Pancreas (tissue), 10 donors: ENCODE results near the gene LRRC75B. TPM values are rescaled to one million over a fixed set of nuclear protein-coding genes. Genes with fewer than 3 reads are reported as not detected.
"Not testable (repeated sequence)": the region's sequence is repeated elsewhere in the genome, so short reads cannot be mapped to it uniquely, and the experiment has no call there.

Source experiments
- ATAC-seq, 4 donors: fragments of 200-7000 bp; cut with Tn5 transposase; one replicate each; pipeline versions ENCODE4 v1.8.0 to v1.9.1; 2020; ENCODE audit warnings: mild to moderate bottlenecking in 4 of 4, moderate library complexity in 4 of 4
- DNase-seq, 6 donors: peaks; one replicate each; pipeline ENCODE4 v3.0.0-alpha.2; 2020
- FAIRE-seq: peaks from 2 replicates; lab custom pipeline; 2012; peaks lifted over from hg19 to GRCh38; lab: Jason Lieb, UNC
- H3K27ac ChIP-seq, 4 donors: fragments of 200-600 bp; sonication (generic); 1 replicate in 3 of 4; 2 replicates in 1 of 4; pipeline versions ENCODE4 v1.5.0 to v1.8.0; 2020
- H3K27me3 ChIP-seq, 4 donors: fragments of 200-600 bp; one replicate each; pipeline ENCODE4 v1.8.0; 2021
- H3K36me3 ChIP-seq, 3 donors: fragments of 200-600 bp; sonication (generic) in 1 of 3; one replicate each; pipeline versions ENCODE4 v1.5.0 to v1.8.0; 2020 to 2021
- H3K4me1 ChIP-seq, 3 donors: fragments of 200-600 bp; one replicate each; pipeline ENCODE4 v1.8.0; 2021
- H3K4me3 ChIP-seq, 4 donors: fragments of 200-600 bp; sonication (generic) in 2 of 4; one replicate each; pipeline versions ENCODE4 v1.5.0 to v1.8.0; 2020 to 2021
- H3K9me3 ChIP-seq, 4 donors: fragments of 200-600 bp; one replicate each; pipeline ENCODE4 v1.8.0; 2021
- WGBS, 2 donors: extraction: QIAGEN DNeasy Blood & Tissue Kit; methylation state at CpG; one replicate each; pipeline ENCODE4 v1.1.7; 2013; 5-methylcytosine and 5-hydroxymethylcytosine counted together
- intact Hi-C, 3 donors: fragments of 100-400 bp; cut with DNase I; formaldehyde crosslinking; loops; one replicate each; pipeline versions ENCODE4 v1.11.1 to v1.14.2; 2022
- polyA plus RNA-seq, 2 donors: library from polyadenylated mRNA; stranded (reverse); fragments of 200-250 nt; gene quantifications; one replicate each; pipeline ENCODE4 v1.2.3, GENCODE V29; 2013
- total RNA-seq, 6 donors: library from RNA; stranded (reverse); fragmentation: NEBNext Ultra II Directional in 4 of 6; extraction: Animal tissue kit (Norgen Biotek cat#: 25700) in 4 of 6; gene quantifications; one replicate each; pipeline versions ENCODE4 v1.2.1 to v1.2.4, GENCODE V29; 2021 to 2023
- TF ChIP-seq, protein P1 (sequence below), 4 donors: fragments of 200-600 bp; sonication (generic) in 3 of 4; IDR thresholded peaks; one replicate each; pipeline versions ENCODE4 v1.5.0 to v1.8.0; 2021; ENCODE audit warnings: antibody characterized with exemption in 4 of 4
- donor health status: healthy with polysubstance abuse.
- donor health status: DM: no; HTN: no; CAD: no; lungs with moderate emphysema.
- donor health status: DM: no; HTN: no; CAD: no.
- donor health status: control.
- donor health status: control.
- donor health status: Bipolar disorder and iron deficiency.
- donor health status: DM: yes; HTN: yes; CAD: no.
- donor health status: DM: no; HTN: no; CAD: no.
- donor health status: DM: no; HTN: no; CAD: no.
- donor health status: DM: yes; HTN: yes; CAD: no.

Gene LRRC75B
- total and polyA plus RNA-seq, 8 donors = 8.3 to 106 (median 12.3) TPM

DNA sequence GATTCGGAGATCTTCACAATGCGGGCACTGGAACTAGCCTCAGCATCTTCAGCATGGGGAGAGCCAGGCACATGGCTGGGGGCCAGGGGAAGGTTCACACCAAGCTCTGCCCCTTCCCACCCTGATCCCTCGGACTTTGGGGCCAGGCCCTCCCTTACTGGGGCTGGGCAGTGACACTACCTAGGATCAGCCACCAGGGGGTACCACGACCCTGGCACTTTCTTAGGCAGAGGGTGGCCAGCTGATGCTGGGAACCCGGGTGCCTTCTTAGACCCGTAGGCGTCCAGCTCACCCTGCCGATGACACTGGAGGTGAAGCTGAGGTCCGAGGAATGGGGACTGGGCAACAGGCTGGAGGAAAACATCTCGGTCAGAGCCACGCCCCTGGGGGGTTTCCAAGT, 36.2 kb upstream of the LRRC75B start:
- H3K36me3 ChIP-seq, DNase-seq, H3K27ac ChIP-seq, H3K4me3 ChIP-seq, H3K9me3 ChIP-seq, H3K4me1 ChIP-seq, ATAC-seq, FAIRE-seq, intact Hi-C loops, H3K27me3 ChIP-seq: not testable (repeated sequence)
- TF ChIP-seq, protein P1, sequence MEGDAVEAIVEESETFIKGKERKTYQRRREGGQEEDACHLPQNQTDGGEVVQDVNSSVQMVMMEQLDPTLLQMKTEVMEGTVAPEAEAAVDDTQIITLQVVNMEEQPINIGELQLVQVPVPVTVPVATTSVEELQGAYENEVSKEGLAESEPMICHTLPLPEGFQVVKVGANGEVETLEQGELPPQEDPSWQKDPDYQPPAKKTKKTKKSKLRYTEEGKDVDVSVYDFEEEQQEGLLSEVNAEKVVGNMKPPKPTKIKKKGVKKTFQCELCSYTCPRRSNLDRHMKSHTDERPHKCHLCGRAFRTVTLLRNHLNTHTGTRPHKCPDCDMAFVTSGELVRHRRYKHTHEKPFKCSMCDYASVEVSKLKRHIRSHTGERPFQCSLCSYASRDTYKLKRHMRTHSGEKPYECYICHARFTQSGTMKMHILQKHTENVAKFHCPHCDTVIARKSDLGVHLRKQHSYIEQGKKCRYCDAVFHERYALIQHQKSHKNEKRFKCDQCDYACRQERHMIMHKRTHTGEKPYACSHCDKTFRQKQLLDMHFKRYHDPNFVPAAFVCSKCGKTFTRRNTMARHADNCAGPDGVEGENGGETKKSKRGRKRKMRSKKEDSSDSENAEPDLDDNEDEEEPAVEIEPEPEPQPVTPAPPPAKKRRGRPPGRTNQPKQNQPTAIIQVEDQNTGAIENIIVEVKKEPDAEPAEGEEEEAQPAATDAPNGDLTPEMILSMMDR (IDR thresholded peaks at IDR 0.05) = peak in 3 of 4 donors; percentile 16 to 28 (median 17)
- WGBS, 2 donors = 56 to 65% methylated on average over 9 of the region's 11 CpGs

DNA sequence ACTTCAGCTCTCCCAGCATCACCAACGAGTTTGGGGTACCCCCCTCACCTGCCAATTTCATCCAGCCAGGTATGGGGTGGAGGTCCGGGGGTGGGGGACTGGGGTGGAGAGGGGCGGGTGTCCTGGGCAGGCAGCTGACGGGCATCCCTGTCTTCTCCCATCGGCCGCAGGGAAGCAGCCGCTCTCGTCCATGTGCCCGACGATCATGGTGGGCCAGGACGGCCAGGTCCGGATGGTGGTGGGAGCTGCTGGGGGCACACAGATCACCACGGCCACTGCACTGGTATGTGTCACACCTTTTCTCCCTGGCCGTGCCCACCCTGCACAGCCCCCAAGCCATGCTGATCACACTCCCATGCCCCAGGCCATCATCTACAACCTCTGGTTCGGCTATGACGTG, 35.0 kb upstream of the LRRC75B start:
- H3K27me3 ChIP-seq, intact Hi-C loops, H3K4me1 ChIP-seq, H3K27ac ChIP-seq, H3K36me3 ChIP-seq, DNase-seq, ATAC-seq, H3K9me3 ChIP-seq, H3K4me3 ChIP-seq, FAIRE-seq: not testable (repeated sequence)
- WGBS, 2 donors = 75 to 90% methylated on average over 2 to 13 of the region's 16 CpGs

DNA sequence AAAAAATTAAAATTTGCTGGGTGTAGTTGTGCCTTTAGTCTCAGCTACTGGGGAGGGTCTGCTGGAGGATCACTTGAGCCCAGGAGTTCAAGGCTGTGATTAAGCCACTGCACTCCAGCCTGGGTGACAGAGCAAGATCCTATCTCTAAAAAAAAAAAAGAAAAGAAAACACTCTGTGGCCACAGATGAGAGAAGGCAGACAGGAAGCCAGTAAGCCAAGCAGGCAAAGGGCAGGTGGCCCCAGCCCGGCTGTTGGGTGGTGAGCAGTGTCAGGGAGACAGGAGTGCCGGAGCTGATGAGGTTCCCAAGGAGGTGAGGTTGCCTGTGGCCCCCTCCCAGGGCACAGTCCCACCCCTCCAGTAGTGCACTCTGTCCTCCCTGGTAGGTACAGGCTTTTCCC, 29.7 kb upstream of the LRRC75B start:
- H3K4me1 ChIP-seq, DNase-seq, intact Hi-C loops, H3K36me3 ChIP-seq, ATAC-seq, H3K4me3 ChIP-seq, FAIRE-seq, H3K9me3 ChIP-seq, H3K27me3 ChIP-seq, H3K27ac ChIP-seq: not testable (repeated sequence)
- 92 to 93% methylated on average over 2 of the region's 2 CpGs for WGBS, 2 donors

DNA sequence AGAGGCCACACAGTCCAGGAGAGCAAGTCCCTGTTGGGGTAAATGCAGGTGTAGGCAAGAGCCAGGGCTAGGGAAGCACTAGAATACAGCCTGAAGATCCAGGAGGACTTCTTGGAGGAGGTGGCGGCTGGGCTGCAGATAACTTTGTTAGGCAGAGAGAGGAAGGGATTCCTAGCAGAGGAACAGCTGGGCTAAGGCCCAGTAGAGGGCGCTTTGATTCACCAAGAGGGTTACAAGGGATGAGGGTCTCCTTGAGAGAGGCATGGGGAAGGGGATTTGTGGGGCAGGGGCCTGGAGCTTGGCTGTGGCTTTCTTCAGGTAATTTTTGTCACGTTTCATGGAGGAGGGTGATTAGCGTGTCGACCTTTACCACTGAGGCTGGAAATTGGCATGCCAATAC, 28.4 kb upstream of the LRRC75B start:
- intact Hi-C loops, H3K4me3 ChIP-seq, H3K27ac ChIP-seq, H3K9me3 ChIP-seq, H3K27me3 ChIP-seq, H3K4me1 ChIP-seq, H3K36me3 ChIP-seq, DNase-seq, FAIRE-seq, ATAC-seq: not testable (repeated sequence)
- 70 to 78% methylated on average over 4 of the region's 5 CpGs for WGBS, 2 donors

DNA sequence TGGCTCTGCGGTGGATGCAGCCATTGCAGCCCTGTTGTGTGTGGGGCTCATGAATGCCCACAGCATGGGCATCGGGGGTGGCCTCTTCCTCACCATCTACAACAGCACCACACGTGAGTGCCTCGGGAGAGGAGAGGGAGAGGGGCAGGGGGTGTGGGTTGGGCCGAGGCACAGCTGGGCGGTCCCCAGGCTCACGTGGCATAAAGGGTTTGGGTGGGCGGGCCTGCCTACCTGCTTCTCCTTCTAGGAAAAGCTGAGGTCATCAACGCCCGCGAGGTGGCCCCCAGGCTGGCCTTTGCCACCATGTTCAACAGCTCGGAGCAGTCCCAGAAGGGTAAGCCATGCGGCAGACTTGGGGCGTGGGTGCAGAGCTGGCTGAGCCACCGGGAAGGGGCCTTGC, 21.9 kb upstream of the LRRC75B start:
- ATAC-seq, H3K4me3 ChIP-seq, H3K9me3 ChIP-seq, intact Hi-C loops, H3K36me3 ChIP-seq, H3K4me1 ChIP-seq, H3K27me3 ChIP-seq, H3K27ac ChIP-seq, FAIRE-seq: not testable (repeated sequence)
- DNase-seq = peak in 1 of 6 donors; percentile 41
- WGBS, 2 donors = 87 to 91% methylated on average over 11 to 15 of the region's 15 CpGs

DNA sequence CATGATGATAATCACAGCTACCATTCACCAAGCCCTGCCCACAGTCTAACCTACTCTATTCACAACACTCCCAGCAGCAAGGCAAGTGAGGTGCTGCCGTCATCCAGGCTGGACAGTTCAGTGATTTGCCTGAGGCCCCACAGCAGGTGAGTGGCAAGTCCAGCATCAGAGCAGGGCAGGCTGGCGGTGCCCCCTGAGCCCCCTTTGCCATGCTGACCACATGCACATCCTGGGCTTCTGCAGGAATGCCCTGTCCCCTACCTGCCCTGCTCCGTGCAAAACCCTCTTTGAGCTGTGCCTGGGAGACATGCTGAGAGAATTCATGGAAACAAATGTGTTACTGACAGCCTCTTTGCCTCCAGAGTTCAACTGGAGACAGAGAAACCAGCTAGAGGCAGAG, 17.0 kb upstream of the LRRC75B start:
- 92 to 100% methylated on average over 2 to 3 of the region's 3 CpGs for WGBS, 2 donors
- H3K27ac ChIP-seq, H3K36me3 ChIP-seq, FAIRE-seq, H3K4me1 ChIP-seq, H3K4me3 ChIP-seq, H3K27me3 ChIP-seq, H3K9me3 ChIP-seq, intact Hi-C loops, ATAC-seq: not testable (repeated sequence)
- peak in 1 of 6 donors; percentile 20 for DNase-seq

DNA sequence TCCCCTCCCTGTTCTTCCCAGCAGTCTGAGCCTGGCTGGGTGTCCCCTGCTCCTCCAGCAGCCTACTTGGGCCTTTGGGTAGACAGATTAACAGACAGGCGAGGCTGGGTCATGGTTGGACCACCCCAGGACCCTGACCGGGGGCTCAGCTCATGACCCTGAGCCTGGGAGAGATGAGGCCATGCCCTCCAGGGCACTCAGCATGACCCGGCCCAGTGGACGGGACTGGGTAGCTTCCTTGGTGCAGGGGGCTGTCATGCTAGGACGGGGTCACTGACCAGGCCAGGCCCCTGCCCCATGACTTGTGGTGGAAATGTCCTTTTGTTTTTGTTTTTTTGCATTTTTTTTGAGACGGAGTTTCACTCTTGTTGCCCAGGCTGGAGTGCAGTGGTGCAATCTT, 15.5 kb upstream of the LRRC75B start:
- intact Hi-C loops, FAIRE-seq, H3K27me3 ChIP-seq, H3K4me1 ChIP-seq, H3K36me3 ChIP-seq, ATAC-seq, DNase-seq, H3K27ac ChIP-seq, H3K9me3 ChIP-seq, H3K4me3 ChIP-seq: not testable (repeated sequence)
- WGBS, 2 donors = 88 to 90% methylated on average over 6 of the region's 6 CpGs

DNA sequence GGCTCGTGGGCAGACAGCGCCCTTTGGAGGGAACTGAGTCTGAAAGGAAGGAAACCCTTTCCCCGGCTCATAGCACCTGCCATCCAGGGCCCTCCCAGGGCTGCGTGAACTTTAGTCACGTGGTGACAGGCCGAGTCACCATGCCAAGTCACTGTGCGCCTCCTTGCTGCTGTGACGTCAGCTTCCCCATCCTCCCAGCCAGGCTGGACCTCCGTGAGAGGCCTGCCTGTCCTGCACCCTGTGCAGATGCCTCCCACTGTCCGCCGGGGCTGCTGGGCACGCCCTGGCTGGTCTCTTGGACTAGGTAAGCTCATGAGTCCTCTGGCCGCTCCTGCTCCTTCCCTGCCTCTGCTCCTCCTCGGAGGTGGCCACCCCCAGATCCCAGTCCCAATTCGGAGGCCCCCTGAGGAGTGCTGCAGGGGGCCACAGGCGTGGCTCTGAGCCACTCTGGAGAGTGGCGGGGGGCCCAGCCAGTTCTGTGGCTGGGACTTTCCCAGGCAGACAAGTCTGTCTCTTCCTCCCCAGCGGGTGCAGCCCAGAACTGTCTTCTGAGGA, 14.6 kb upstream of the LRRC75B start:
- H3K9me3 ChIP-seq, H3K4me1 ChIP-seq, FAIRE-seq, intact Hi-C loops, H3K27me3 ChIP-seq, H3K4me3 ChIP-seq, H3K27ac ChIP-seq, H3K36me3 ChIP-seq: not testable (repeated sequence)
- 74 to 88% methylated on average over 17 to 18 of the region's 18 CpGs for WGBS, 2 donors
- ATAC-seq (peak in 3 of 4 donors; percentile 4 to 49 (median 9)), DNase-seq (peak in 1 of 6 donors; percentile 68)

DNA sequence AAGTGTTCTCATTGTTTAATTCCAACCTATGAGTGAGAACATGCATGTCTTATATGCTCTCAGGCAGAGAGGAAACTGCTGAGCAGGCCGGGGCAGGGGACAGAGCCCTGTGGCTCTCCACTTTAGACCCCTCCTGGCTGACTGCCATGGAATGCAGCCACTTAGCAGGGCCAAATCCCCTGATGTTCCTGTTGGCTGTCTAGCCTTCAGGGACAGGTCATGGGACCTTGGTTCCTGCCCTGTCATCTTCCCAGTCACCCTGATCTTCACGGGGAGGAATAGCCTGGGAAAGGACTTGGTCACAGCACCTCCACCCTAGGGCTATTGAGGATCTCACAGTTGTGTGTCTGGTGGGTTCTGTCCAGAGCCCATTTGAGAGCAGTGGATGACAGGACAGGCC, 13.5 kb upstream of the LRRC75B start:
- FAIRE-seq, intact Hi-C loops, ATAC-seq: not testable (repeated sequence)

DNA sequence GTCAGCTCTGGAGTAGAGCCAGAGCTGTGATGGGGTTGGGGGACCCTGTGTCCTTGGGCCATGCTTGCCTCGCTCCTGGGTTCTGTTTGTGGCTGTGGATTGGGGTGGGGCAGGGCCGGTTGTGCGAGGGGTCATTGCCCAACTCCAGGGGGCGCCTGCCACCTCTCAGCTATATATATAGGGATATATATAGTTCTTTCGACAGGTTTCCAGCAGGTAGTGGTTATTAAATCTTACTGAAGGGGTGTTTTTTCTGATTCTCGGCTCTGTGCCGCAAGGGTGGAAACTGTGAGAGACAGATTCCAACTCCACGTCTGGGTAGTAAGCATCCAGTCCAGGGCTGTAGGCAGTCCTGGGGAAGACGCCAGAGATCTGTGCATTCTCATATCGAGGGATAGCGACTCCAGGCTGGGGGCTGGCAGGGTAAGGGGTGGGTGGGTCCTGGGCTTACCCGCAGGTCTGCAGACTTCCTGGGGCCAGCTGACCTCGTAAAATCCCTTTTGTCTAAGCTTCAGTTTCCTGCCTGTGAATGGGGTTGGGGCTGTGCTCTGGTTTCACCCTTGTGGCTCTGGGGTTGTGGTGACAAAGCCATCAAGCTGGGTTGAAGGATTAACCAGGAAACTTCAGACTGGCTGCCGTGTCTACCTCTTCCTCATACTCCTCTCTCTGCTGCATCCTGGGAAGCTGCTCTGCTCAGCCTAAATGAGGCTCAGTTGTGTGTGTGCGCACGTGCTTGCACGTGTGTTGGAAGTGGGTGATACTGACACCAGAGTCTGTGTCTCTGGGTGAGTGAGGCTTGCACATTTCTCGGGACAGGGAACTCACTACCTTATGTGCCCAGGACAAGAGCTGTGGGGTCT, 11.1 kb upstream of the LRRC75B start:
- WGBS, 2 donors = 25 to 28% methylated on average over 18 of the region's 18 CpGs
- H3K36me3 ChIP-seq, H3K9me3 ChIP-seq, intact Hi-C loops, FAIRE-seq, H3K27me3 ChIP-seq: not testable (repeated sequence)
- peak overlapping the region; percentile 55 to 76 (median 65) for H3K27ac ChIP-seq
- ATAC-seq (peak; percentile 17 to 43 (median 26)), DNase-seq (peak in 3 of 6 donors; percentile 29 to 67 (median 45))
- H3K4me1 ChIP-seq = peaks cover 6 to 17% (median 15%) of the 10 kb centered on the region in 3 donors
- peak overlapping the region in 2 of 4 donors; percentile 36 to 49 for H3K4me3 ChIP-seq

More for the DNA sequence above, 13.5 kb upstream of the LRRC75B start:
- H3K27me3 ChIP-seq, H3K4me3 ChIP-seq, H3K27ac ChIP-seq, H3K9me3 ChIP-seq, H3K36me3 ChIP-seq: not testable (repeated sequence)
- DNase-seq = peak in 1 of 6 donors; percentile 27
- H3K4me1 ChIP-seq = peaks cover under 1 to 13% (median 8%) of the 10 kb centered on the region in 3 donors
- 70 to 76% methylated on average over 2 of the region's 2 CpGs for WGBS, 2 donors
